Liver (tissue), 9 donors: Measurements from ENCODE around the gene PFN2. TPM values are rescaled to one million over a fixed set of nuclear protein-coding genes. Genes with fewer than 3 reads are reported as not detected.

ENCODE experiments used
- DNase-seq: peaks from one replicate; pipeline ENCODE4 v3.0.0-alpha.2; 2017; ENCODE audit warnings: low spot score
- H3K27ac ChIP-seq, 2 donors: one replicate each; pipeline ENCODE4 v1.7.0; 2013; ENCODE audit warnings: inconsistent platforms in 2 of 2, low read length in 2 of 2, control low read depth in 1 of 2, low read depth in 1 of 2, mild to moderate bottlenecking in 1 of 2
- H3K27me3 ChIP-seq, 4 donors: one replicate each; pipeline versions ENCODE4 v1.6.1 to v1.7.0; 2013; ENCODE audit warnings: low read length in 3 of 4, inconsistent platforms in 1 of 4, mild to moderate bottlenecking in 1 of 4, moderate library complexity in 1 of 4; ENCODE audit not compliant: control insufficient read depth in 4 of 4, insufficient read depth in 4 of 4
- H3K36me3 ChIP-seq, 4 donors: one replicate each; pipeline versions ENCODE4 v1.6.1 to v1.7.0; 2013; ENCODE audit warnings: low read length in 3 of 4, mild to moderate bottlenecking in 3 of 4, low read depth in 1 of 4, moderate library complexity in 1 of 4; ENCODE audit not compliant: control insufficient read depth in 4 of 4, insufficient read depth in 3 of 4
- H3K4me1 ChIP-seq, 4 donors: one replicate each; pipeline versions ENCODE4 v1.6.1 to v1.7.0; 2013; ENCODE audit warnings: low read length in 3 of 4, mild to moderate bottlenecking in 3 of 4, moderate library complexity in 1 of 4; ENCODE audit not compliant: control insufficient read depth in 4 of 4, insufficient read depth in 4 of 4
- H3K4me3 ChIP-seq, 3 donors: one replicate each; pipeline versions ENCODE4 v1.6.1 to v1.7.0; 2013; ENCODE audit warnings: low read length in 3 of 3, control low read depth in 1 of 3, low read depth in 1 of 3, mild to moderate bottlenecking in 1 of 3
- H3K9ac ChIP-seq, 2 donors: one replicate each; pipeline ENCODE4 v1.7.0; 2013; ENCODE audit warnings: low read length in 2 of 2, mild to moderate bottlenecking in 2 of 2, moderate library complexity in 2 of 2, control low read depth in 1 of 2, low read depth in 1 of 2
- H3K9me3 ChIP-seq, 4 donors: one replicate each; pipeline versions ENCODE4 v1.6.1 to v1.7.0; 2013; ENCODE audit warnings: low read length in 3 of 4; ENCODE audit not compliant: control insufficient read depth in 4 of 4
- FOXA1 ChIP-seq: IDR thresholded peaks from 2 replicates; pipeline ENCODE4 v1.6.1; 2016; ENCODE audit warnings: antibody characterized with exemption
- FOXA2 ChIP-seq: IDR thresholded peaks from 2 replicates; pipeline ENCODE4 v1.6.1; 2016; ENCODE audit warnings: antibody characterized with exemption
- GABPA ChIP-seq, 2 donors: IDR thresholded peaks in 1 of 2; conservative IDR thresholded peaks in 1 of 2; 2 replicates each; pipeline ENCODE4 v1.6.1; 2016; ENCODE audit warnings: antibody characterized with exemption in 2 of 2, mild to moderate bottlenecking in 1 of 2, moderate library complexity in 1 of 2
- HNF4A ChIP-seq, 2 donors: conservative IDR thresholded peaks; 2 replicates each; pipeline ENCODE4 v1.6.1; 2016; ENCODE audit warnings: antibody characterized with exemption in 2 of 2, mild to moderate bottlenecking in 2 of 2
- HNF4G ChIP-seq: IDR thresholded peaks from 2 replicates; pipeline ENCODE4 v1.6.1; 2016; ENCODE audit warnings: antibody characterized with exemption
- JUND ChIP-seq, 2 donors: IDR thresholded peaks; 2 replicates each; pipeline ENCODE4 v1.6.1; 2016; ENCODE audit warnings: antibody characterized with exemption in 2 of 2
- MAX ChIP-seq: IDR thresholded peaks from 2 replicates; pipeline ENCODE4 v1.6.1; 2016; ENCODE audit warnings: antibody characterized with exemption
- RXRA ChIP-seq, 2 donors: IDR thresholded peaks; 2 replicates each; pipeline ENCODE4 v1.6.1; 2017 to 2018; ENCODE audit warnings: antibody characterized with exemption in 2 of 2, mild to moderate bottlenecking in 1 of 2
- SP1 ChIP-seq: IDR thresholded peaks from 2 replicates; pipeline ENCODE4 v1.6.1; 2018; ENCODE audit warnings: antibody characterized with exemption, mild to moderate bottlenecking
- TAF1 ChIP-seq: conservative IDR thresholded peaks from 2 replicates; pipeline ENCODE4 v1.6.1; 2016; ENCODE audit warnings: antibody characterized with exemption, mild to moderate bottlenecking
- WGBS: extraction: QIAGEN DNeasy Blood & Tissue Kit; methylation state at CpG from one replicate; pipeline ENCODE4 v1.1.7; 2013; 5-methylcytosine and 5-hydroxymethylcytosine counted together
- polyA plus RNA-seq, 2 donors: library from polyadenylated mRNA; stranded (reverse) in 1 of 2; unstranded in 1 of 2; fragments of 200-250 nt in 1 of 2; fragments of >200 nt in 1 of 2; fragmentation: Nextera tagmentation in 1 of 2; extraction: Ambion mirVana in 1 of 2; gene quantifications; one replicate each; pipeline versions ENCODE4 v1.2.1 to v1.2.3, GENCODE V29; 2013 to 2015
- total RNA-seq, 2 donors: library from RNA; depleted of rRNA; stranded (reverse); fragments of >200 nt; gene quantifications; one replicate each; pipeline ENCODE4 v1.2.3, GENCODE V29; 2014
- TF ChIP-seq, protein P1 (sequence below): IDR thresholded peaks from 2 replicates; pipeline ENCODE4 v1.6.1; 2016; ENCODE audit warnings: antibody characterized with exemption
- TF ChIP-seq, protein P2 (sequence below): IDR thresholded peaks from 2 replicates; pipeline ENCODE4 v1.6.1; 2016; ENCODE audit warnings: antibody characterized with exemption, mild to moderate bottlenecking
- TF ChIP-seq, protein P3 (sequence below): IDR thresholded peaks from 2 replicates; pipeline ENCODE4 v1.6.1; 2016; ENCODE audit warnings: antibody characterized with exemption
- donor health status: healthy.
- donor health status: healthy.
- donor health status: healthy.
- donor health status: healthy.
- donor health status: healthy.

The PFN2 gene
- total and polyA plus RNA-seq, 4 donors, result 8.2 to 15.1 (median 10.2) TPM

- no peak for DNase-seq
- H3K36me3 ChIP-seq, result peaks cover 0 to 2% (median 0%) of the 10 kb centered on the region in 4 donors
- no peak overlapping the region for H3K27ac ChIP-seq
- no peak for TF ChIP-seq FOXA1
- TF ChIP-seq RXRA (IDR thresholded peaks at IDR 0.05), result no peak
- no peak for TF ChIP-seq HNF4G
- no peaks in the 10 kb centered on the region for H3K27me3 ChIP-seq
- H3K4me3 ChIP-seq, result no peak overlapping the region
- no peaks in the 10 kb centered on the region for H3K9me3 ChIP-seq
- peaks cover 2 to 16% (median 9%) of the 10 kb centered on the region in 4 donors for H3K4me1 ChIP-seq
- H3K9ac ChIP-seq, result no peak overlapping the region
Measured at GRCh38 chr3:149933858-149934257, 36.8 kb downstream of the PFN2 start.

DNA sequence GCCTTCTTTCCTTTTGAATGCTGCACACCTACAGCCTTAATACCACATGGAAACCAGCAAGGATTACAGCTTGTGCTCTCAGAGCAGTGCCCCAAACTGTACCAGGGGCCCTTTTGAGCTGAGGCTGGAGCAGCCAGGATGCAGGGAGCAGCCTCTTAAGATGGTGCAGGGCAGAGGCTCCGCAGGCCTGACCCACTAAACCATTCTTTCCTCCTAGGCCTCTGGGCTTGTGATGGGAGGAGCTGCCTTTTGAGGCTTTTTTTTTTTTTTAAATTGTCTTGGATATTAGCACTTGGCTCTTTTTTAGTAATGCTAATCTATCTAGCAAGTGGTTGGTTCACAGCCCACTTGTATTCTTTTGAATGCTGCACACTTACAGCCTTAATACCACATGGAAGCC is 37.7 kb downstream of the PFN2 start:
- Histone ChIP-seq H3K9ac (no peak overlapping the region), H3K4me3 (no peak overlapping the region), H3K36me3 (peaks cover 0 to 2% (median 0%) of the 10 kb centered on the region in 4 donors), H3K4me1 (peaks cover 2 to 16% (median 9%) of the 10 kb centered on the region in 4 donors), H3K9me3 (no peaks in the 10 kb centered on the region), H3K27me3 (no peaks in the 10 kb centered on the region), H3K27ac (no peak overlapping the region)
- 98% methylated on average over 1 of the region's 1 CpG for WGBS
- no peak for DNase-seq
- TF ChIP-seq, protein P1, sequence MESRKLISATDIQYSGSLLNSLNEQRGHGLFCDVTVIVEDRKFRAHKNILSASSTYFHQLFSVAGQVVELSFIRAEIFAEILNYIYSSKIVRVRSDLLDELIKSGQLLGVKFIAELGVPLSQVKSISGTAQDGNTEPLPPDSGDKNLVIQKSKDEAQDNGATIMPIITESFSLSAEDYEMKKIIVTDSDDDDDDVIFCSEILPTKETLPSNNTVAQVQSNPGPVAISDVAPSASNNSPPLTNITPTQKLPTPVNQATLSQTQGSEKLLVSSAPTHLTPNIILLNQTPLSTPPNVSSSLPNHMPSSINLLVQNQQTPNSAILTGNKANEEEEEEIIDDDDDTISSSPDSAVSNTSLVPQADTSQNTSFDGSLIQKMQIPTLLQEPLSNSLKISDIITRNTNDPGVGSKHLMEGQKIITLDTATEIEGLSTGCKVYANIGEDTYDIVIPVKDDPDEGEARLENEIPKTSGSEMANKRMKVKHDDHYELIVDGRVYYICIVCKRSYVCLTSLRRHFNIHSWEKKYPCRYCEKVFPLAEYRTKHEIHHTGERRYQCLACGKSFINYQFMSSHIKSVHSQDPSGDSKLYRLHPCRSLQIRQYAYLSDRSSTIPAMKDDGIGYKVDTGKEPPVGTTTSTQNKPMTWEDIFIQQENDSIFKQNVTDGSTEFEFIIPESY, result no peak
- no peak for TF ChIP-seq GABPA (IDR thresholded peaks at IDR 0.05 in 1 of 2, conservative IDR thresholded peaks at IDR 0.05 in 1 of 2)

GRCh38 chr3:149920119-149920518 is 50.6 kb downstream of the PFN2 start:
- peaks cover 0 to 7% (median 3%) of the 10 kb centered on the region in 4 donors for H3K36me3 ChIP-seq
- H3K27me3 ChIP-seq, result no peaks in the 10 kb centered on the region
- no peak overlapping the region for H3K27ac ChIP-seq
- no peak overlapping the region for H3K4me3 ChIP-seq
- no peak for DNase-seq
- 97% methylated on average over 3 of the region's 3 CpGs for WGBS
- no peaks in the 10 kb centered on the region for H3K4me1 ChIP-seq
- H3K9ac ChIP-seq, result no peak overlapping the region
- no peaks in the 10 kb centered on the region for H3K9me3 ChIP-seq
- TF ChIP-seq, protein P2, sequence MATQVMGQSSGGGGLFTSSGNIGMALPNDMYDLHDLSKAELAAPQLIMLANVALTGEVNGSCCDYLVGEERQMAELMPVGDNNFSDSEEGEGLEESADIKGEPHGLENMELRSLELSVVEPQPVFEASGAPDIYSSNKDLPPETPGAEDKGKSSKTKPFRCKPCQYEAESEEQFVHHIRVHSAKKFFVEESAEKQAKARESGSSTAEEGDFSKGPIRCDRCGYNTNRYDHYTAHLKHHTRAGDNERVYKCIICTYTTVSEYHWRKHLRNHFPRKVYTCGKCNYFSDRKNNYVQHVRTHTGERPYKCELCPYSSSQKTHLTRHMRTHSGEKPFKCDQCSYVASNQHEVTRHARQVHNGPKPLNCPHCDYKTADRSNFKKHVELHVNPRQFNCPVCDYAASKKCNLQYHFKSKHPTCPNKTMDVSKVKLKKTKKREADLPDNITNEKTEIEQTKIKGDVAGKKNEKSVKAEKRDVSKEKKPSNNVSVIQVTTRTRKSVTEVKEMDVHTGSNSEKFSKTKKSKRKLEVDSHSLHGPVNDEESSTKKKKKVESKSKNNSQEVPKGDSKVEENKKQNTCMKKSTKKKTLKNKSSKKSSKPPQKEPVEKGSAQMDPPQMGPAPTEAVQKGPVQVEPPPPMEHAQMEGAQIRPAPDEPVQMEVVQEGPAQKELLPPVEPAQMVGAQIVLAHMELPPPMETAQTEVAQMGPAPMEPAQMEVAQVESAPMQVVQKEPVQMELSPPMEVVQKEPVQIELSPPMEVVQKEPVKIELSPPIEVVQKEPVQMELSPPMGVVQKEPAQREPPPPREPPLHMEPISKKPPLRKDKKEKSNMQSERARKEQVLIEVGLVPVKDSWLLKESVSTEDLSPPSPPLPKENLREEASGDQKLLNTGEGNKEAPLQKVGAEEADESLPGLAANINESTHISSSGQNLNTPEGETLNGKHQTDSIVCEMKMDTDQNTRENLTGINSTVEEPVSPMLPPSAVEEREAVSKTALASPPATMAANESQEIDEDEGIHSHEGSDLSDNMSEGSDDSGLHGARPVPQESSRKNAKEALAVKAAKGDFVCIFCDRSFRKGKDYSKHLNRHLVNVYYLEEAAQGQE, result no peak

DNA sequence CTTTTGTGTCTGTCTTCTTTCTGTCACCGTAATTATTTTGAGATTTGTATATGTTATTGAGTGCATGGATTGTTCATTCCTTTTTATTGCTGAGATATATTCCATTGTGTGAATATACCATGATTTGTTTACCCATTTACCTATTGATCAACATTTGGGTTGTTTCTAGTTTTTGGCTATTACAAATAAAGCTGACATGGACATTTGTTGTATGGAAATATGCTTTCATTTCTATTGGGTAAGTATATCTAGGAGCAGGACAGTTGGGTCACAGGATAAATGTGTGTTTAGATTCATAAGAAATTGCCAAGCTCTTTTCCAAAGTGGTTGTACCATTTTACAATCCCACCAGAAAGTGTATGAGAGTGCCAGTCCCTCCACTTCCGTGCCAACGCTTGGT is 51.2 kb downstream of the PFN2 start:
- no peaks in the 10 kb centered on the region for H3K4me1 ChIP-seq
- no peak overlapping the region for H3K9ac ChIP-seq
- WGBS, result 98% methylated on average over 3 of the region's 3 CpGs
- H3K36me3 ChIP-seq, result peaks cover 0 to 7% (median 3%) of the 10 kb centered on the region in 4 donors
- H3K27me3 ChIP-seq, result no peaks in the 10 kb centered on the region
- no peaks in the 10 kb centered on the region for H3K9me3 ChIP-seq
- no peak for DNase-seq
- H3K27ac ChIP-seq, result no peak overlapping the region
- no peak overlapping the region for H3K4me3 ChIP-seq
- TF ChIP-seq MAX (no peak), GABPA (IDR thresholded peaks at IDR 0.05 in 1 of 2, conservative IDR thresholded peaks at IDR 0.05 in 1 of 2) (no peak), TAF1 (no peak), FOXA2 (no peak), HNF4A (conservative IDR thresholded peaks at IDR 0.05) (no peak), JUND (IDR thresholded peaks at IDR 0.05) (no peak), HNF4G (no peak), SP1 (no peak)
- TF ChIP-seq, protein P3, sequence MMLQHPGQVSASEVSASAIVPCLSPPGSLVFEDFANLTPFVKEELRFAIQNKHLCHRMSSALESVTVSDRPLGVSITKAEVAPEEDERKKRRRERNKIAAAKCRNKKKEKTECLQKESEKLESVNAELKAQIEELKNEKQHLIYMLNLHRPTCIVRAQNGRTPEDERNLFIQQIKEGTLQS, result no peak
- TF ChIP-seq, protein P2, result no peak
